GM21576 (cell line): ENCODE results near the gene STK32C.

ENCODE experiments used
- ATAC-seq: cut with Tn5 transposase; IDR thresholded peaks from one replicate; pipeline ENCODE4 v1.9.1; 2021; ENCODE audit warnings: mild to moderate bottlenecking, moderate library complexity; ENCODE audit not compliant: unreplicated experiment

The STK32C gene

DNA sequence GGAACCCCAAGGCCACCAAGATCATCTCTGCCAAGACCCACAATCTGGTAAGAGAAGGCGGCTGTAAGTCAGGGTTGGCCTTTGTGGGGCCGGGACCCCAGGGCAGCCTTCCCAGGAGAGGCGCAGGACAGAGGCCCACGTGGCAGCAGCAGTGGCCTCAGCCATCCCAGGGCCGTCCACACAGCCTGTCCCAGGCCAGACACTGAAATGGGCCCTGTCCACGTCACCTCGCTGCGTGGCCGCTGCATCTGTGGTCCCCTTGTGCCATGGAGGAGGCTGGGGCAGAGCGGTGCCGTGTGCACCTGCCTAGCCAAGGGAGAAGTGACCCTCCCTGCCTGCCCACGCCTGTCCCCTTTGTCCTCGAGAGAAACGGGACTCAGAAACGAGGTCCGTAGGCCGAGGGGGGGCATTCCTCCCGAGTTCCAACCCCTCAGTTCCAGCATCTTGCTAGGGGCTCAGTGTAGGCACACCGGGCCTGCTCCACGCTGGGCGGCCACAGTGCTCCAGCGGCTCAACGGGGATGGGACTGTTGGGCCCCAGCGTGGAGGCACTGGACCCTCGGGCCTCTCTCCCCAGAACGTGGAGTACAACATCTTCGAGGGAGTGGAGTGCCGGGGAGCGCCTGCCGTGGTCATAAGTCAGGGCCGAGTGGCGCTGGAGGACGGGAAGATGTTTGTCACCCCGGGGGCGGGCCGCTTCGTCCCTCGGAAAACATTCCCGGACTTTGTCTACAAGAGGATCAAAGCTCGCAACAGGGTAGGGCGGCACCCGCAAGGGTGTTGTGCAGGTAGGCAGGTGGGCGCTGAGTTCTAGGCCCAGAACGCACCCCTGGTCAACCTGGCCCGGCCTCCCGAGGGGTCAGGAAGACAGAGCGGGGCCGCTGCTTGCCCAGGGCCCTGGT, 105.4 kb downstream of the STK32C start:
- ATAC-seq, result no peak

DNA sequence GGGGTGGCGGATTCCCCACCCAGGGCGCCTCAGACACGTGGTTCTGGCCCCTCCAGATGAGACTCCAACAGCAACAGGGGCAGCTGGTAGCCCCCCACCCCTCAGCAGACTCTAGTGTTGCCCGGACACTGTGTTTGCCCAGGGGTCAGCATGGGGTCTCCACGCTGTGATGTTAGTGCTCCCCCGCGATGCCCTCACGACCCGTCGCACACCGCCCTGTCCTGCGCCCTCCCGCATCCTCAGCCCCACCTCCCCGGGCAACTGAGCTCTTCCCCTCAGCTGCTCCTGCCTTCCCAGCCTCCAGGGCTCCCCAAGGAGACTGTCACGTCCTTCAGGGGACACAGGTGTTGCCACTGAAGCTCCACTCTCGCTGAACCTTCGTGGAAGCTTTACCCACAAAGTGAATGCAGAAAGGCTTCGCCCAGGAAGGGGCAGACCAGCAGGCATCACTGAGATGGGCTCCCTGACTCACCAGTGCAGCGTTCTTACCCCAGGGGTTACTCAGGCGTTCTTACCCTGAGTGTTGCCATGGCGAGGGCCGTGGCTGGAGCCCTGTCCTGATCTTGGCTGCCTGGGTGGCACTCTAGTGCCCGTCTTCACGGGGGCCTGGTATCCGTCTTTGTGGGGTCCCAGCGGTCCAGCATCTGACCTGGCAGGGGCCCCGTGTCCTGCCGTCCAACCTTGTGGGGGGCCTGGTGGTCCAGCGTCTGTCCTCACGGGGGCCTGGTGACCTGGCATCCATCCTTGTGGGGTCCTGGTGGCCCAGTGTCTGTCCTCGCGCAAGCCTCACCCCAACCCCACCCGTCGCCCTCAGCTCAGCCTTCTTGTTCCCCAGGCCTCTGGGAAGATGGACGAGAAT, 106.4 kb downstream of the STK32C start:
- no peak for ATAC-seq

DNA sequence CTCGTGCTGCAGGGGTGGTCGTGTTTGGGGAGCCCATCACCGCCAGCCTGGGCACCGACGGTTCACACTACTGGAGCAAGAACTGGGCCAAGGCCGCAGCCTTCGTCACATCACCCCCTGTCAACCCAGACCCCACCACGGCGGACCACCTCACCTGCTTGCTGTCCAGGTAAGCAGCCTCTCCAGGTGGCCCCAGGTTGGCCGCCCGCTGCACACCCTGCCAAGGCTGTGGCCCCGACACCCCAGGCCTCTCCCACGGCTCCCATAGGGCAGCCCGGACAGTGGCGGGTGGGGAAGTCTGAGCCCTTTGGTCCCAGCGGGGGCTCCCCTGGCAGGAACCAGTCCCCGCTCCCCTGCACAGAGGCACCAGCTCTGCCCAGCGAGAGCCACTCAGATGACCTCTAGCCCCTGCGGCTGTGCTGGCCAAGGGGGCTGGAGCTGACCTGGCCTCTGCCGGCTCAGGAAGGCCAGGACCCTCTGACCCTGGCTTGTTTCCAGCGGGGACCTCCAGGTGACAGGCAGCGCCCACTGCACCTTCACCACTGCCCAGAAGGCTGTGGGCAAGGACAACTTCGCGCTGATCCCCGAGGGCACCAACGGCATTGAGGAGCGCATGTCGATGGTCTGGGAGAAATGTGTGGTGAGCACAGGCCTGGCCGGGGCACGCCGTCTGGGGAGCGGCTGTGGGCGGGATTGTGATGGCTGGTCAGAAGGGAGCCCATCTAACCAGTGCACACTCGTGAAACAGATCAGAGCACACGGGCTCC, 107.2 kb downstream of the STK32C start:
- ATAC-seq, result no peak

DNA sequence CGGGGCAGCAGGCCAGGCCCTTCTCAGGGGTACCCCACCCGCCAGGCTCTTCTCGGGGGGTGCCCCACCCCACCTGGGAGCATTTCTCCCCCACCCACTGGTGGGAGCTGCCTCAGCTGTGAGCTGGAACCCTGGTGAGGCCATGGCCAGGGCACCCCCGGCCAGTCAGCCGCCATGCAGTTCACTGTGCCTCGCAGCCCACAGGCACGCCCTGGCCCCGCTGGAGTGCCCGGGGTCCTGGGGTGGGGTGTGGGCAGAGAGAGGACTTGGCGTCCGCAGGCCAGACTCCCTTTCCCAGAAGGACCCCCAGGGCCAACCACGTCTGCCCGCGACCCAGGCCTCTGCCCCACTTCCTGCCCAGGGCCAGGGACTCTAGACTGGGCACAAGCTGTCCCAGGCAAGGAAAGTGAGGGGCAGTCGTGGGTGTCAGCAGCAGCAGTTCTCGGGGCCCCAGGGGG, 107.9 kb downstream of the STK32C start:
- no peak for ATAC-seq

DNA sequence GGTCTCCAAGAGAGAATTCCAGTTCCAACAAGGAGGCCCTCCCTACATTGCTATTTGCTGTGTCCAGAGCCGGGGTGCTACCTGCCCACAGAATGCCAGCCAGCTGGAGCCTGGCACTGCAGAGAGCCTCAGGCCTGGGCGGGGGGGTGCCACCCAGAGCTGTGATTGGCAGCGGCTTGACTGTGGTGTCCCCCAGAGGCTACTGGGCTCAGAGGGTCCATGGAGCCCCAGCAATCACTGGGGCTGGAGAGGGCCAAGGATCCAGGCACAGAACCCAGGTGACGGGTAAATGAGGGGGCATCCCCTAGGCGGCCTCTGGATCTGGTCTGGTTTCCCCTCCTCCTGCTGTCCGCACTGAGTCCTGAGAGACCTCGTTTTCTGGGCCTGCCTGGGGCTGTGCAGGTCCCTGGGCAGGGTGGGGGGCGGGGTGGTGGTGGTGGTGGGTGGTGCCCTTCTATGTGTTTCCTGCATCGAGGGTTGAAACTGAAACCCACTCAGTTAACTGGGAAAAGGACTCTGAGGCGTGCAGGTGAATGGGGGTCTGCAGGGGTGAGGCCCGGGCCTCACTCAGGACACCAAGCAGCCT, 108.4 kb downstream of the STK32C start:
- no peak for ATAC-seq

DNA sequence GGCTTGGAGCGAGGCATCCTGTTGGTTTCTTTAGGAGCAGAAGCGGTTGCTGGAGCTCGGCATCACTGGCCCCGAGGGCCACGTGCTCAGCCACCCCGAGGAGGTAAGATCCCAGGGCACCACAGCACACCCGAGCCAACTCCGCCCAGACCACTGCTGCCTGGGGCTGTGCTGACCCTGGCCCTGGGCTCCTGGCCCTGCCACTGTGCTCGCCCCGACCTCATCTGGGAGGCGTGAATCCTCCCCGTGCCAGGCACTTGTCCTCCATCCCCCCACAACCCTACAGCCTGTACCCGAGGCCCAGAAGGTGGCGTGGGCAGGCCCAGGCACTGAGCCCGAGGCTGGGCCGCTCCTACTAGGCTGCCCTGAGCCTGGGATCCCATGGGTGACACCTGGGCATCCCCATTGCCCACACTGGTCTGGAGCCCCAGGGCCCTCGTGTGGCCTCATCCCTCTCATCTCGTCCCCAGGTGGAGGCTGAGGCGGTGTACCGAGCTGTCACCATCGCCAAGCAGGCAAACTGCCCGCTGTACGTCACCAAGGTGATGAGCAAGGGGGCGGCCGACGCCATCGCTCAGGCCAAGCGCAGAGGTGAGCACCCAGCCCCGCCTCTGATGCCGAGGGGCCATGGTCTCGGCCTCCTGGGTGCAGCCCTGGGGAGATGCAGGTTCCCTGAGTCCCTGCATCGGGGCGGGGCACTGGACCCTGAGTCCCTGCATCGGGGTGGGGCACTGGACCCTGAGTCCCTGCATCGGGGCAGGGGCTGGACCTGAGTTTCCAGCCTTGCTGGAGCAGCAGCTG, 109.2 kb downstream of the STK32C start:
- no peak for ATAC-seq

DNA sequence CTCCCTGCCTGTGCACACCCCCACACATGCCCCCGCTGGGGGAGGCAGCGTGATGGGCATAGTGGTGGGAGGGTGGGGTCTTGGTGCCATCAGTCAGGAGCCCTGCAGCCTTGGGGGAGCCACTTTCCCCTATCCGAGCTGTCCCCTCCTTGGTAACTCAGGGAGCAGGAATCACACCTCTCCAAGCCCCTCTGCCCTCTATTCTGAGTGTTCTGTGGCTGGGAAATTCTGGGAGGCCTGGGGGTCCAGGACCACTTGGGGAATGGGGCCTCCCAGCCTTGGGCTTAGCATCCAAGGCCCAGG, 109.7 kb downstream of the STK32C start:
- no peak for ATAC-seq

DNA sequence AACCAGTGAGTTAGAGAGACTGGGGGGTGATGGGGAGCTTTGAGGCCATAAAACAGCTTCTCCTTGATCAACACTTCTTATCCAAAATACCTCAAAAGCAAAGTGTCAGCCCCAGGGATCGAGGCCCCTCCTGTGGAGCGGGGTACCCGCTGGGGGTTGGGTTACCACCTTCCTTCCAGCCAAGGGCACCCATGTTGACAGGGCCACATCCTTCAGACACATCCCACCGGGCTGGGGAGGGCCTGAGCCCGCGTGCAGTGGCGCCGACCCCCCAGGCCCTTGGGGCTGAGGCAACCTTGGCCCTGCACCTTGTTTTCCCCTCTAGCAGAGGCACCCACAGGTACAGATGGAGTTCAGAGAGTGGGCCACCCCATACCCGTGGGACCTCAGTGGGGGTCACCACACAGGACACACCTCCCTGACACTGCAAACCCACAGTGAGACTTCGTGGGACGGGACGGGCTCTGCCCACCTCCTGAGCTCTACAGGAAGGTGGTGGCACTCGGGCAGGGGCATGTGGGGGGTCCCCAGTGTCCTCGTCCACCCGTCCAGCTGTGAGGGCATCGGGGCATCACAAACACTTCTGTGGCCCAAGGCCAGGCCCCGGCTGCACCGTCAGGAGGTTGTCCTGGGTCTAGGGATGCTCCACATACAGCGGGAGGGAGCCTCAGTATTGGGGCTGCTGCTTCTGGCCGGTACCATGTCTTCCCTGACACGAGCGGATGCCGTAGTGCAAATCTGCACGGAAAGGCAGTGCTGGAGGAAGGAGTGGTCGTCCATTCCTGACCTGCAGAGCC, 110.3 kb downstream of the STK32C start:
- ATAC-seq, result no peak

DNA sequence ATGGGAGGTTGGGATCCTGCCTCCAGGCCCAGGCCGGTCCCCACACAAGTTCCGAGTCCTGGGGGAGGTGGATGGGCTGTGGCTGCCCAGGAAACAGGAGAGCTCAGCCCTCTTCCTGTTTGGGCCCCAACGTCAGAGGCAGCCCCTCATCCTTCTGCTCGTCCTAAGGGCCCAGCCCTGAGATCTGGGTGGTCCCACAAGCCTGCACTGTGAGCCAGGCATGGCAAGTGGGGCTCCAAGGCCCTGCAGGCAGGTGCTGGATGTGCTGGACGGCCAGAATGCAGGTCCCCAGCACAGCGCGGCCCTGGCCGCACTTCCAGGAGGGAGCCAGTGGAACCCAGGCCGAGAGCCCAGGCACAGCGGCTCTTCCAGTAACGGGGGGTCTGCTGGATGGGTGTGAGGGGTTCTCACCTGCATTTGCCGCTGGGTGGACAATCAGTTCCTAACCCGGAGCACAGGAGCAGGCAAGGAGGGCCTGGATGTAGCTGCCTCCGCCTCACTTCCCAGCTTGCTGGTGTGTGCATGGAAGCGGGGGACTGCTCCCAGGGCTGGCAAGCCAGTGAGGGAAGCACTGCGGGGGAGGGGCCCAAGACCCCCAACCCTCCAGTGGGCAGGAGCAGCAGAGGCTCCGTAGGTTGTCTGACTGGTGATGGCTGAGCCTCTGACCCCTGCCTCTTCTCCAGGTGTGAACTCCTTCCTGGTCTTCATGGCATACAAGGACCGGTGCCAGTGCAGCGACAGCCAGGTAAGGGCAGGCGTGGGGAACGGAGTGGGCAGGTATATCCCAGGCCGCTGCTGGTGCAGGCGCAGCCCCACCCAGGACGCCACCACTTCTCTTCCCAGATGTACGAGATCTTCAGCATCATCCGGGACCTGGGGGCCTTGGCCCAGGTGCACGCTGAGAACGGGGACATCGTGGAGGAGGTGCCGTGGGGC, 111.3 kb downstream of the STK32C start:
- ATAC-seq, result no peak

DNA sequence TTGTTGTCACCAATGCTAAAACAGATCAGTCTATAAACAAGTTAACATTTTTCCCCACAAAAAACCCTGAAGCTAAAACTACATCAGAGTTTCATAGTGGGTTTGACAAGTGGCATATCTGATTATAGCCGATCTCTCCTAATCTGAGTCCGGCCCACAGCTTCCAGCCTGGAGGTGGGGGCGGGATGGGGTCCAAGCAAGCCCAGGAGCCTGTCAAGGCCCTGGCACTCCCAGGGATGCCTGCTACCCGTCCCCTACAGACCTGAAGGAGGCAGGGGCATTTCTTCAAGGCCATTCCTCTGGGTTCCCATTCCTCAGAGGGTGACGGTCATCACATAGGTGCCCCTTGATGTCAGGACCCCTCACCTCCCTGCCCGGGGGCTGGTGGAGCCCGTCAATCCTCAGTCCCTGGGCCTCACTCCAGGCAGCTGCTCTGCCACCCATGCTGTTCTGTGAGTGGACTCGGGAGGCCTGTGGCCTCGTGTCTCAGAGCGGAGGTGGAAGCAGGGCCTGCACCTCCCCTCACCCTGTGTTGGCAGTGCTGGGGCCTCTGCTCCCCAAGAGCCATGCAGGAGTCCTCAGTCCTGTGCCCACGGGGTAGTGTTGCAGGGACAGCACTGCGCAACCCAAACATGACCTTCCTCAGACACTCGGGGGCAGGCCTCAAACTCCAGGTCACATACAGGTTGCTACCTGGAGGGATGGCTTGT, 112.2 kb downstream of the STK32C start:
- ATAC-seq, result no peak

DNA sequence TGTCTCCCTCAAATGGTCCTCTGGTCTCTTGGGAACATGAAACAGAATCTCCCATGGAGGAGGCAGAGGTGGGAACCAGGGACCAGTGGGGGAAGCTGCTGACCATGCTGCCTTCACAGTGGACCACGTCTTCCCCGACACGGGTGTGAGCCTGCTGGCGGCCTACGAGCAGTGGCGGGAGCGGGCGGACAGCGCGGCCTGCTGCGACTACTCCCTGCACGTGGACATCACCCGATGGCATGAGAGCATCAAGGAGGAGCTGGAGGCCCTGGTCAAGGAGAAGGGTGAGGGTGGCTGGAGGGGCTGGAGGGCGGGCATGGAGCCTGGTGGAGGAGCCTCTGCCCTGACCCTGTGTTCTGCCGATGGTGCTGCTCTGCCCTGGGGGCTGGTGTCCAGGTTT, 113.0 kb downstream of the STK32C start:
- ATAC-seq, result no peak

DNA sequence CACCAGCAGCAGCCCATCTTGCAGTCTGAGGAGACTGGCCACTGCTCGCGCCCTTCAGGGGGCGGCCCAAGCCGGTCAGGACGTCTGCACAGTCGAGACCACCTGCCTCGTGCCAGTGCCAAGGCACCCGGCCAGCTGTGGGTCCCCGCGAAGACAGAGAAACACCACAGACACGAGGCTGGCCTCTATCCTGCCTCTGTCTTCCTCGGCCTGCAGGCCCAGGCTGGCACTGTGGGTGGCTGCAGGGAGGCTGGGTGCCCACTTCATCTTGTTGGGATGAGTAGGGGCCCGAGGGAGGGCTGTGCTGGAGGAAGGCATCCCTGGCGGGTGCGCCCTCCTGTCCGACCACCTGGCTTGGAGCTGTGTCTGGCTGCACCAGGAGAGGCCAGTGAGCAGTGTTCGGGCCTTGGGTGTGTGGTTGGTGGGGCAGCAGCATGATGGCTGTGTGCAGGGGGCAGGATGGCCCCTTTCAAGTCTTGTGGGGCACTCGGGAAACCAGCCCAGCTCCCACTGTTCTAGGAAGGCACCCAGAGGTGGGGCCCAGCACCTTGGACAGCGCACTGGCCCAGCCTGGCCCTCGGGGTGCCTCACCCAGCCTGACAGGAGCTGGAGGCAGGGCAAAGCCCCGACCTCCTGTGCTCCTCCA, 113.7 kb downstream of the STK32C start:
- no peak for ATAC-seq

DNA sequence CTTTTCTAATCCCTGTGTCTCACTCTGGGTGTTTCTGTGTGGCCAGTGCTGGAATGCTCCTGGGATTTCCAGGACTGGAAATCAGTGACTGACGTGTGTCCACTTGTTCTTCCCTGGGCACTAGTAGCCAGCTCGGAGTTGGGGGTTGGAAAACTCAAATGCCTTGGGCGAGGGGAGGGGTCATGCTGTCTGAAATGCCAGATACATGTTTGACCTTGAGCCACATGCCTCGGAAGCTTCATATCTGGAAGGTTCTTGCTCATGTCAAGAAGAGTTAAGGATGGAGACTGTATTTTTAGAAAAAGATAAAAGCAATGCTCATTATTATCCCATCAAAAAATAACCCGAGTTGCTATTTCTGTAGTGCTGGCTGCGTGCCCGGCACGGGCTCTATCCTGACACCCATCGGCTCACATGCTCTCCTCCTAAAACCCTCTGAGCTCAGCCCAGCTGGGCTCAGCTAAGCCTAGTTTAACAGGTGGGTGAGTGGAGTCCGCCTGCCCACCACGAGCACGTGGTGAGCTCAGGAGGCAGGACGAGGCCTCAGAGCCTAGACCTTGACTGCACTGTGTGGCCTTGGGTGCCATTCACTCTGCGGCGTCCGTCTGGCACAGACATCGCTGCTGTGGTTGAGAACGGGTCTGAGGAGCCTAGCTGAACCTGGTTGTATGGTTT, 114.6 kb downstream of the STK32C start:
- no peak for ATAC-seq

DNA sequence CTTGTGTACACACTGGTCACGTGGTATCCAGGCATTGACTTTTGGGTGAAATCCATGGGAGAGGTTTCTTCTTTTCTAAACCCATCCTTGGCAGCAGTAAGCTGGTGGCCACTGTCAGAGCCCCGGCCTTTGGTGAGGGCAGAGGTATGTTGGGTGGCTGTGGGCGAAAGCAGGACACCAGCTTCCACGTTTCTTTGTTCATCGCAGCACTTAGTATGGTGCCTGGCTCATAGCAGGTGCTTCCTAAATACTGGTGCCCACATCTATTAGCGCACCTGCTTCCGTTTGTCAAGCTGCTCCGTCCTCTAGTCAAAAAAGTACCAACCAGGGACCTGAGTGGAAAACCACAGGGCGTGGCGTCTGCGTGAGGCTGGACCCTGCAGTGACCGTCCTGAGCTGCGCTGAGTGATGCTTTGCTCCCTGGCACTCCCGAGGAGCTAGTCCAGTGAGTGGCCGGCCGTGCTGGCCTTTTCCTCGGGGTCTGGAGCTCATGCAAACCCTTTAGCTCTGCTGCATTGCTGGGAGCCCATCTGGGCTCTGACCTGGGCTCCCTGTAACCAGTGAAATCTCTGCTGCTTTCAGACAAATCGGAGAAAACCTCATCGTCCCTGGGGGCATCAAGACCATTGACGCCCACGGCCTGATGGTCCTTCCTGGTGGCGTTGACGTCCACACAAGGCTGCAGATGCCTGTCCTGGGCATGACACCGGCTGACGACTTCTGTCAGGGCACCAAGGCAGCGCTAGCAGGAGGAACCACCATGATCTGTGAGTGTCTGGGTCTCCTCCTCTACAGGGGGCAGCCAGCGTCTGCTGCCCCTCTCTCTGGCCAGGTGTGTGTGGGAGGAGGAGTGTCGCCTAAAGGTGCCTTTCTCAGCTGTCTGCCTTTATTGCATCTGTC, 115.4 kb downstream of the STK32C start:
- no peak for ATAC-seq

DNA sequence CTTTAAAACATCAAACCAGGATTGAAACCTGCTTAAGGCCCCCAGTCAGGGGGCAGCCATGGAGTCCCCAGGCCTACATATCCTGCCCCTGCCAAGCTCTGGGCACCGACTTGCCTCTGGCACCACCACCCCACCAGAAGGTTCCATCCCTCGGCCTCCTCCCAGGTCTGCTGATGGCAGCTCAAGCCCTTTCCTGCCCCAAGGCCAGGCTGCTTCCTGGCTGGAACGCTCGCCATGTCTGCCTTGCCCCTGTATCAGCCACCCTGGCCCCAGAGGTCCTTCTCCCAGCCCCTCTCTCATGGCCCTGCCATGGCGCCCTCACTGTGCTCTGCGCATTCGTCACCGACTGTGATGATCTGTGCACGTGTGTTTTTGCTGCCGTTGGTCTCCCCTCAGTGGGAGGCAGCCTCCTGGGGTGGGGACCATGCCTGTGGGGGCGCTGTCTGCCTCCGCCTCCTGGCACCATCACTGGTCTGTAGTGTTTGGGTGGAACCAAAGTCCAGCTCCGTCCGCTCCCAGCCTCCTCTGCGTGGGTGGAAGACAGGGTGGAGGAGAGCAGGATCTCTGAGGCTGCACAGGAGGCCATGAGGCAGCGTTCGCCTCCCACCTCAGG, 117.8 kb downstream of the STK32C start:
- no peak for ATAC-seq
